HepG2 (cell line): ENCODE results near the gene DDX10. TPM values are rescaled to one million over a fixed set of nuclear protein-coding genes. Genes with fewer than 3 reads are reported as not detected.
A peak's percentile ranks its signal among the peaks of the same experiment; 100 is the strongest.

Experiments
- ATAC-seq: fragments of 200-7000 bp; cut with Tn5 transposase; 3 replicates; pipeline ENCODE4 v1.9.1; 2020; ENCODE audit warnings: mild to moderate bottlenecking, moderate library complexity
- BruUV-seq: library from RNA; stranded (reverse); fragments of 400-500 nt; replicated peaks from 2 replicates; lab custom pipeline; 2021; lab: Mats Ljungman, UMichigan
- CTCF ChIA-PET: fragments of 300-600 bp; formaldehyde crosslinking; extraction: SDS; loops from one replicate; lab custom pipeline; 2021; ENCODE audit warnings: low total read pairs, inconsistent platforms, low intra/inter-chr PET ratio; lab: Yijun Ruan, JAX
- POLR2A ChIA-PET: fragments of 350-600 bp; sonication (Branson Sonifier 250); formaldehyde crosslinking; loops from one replicate; lab custom pipeline; 2020; ENCODE audit warnings: antibody characterized with exemption, inconsistent platforms; lab: Yijun Ruan, JAX
- DNase-seq: peaks from one replicate; pipeline ENCODE4 v3.0.0-alpha.2; 2015; ENCODE audit warnings: low spot score
- FAIRE-seq: peaks from 3 replicates; lab custom pipeline; 2011; peaks lifted over from hg19 to GRCh38; lab: Jason Lieb, UNC
- H2AFZ ChIP-seq: one replicate; pipeline ENCODE4 v1.6.1; 2011; ENCODE audit warnings: low read length, inconsistent platforms
- H3K27ac ChIP-seq: fragments of 300-600 bp; 3 replicates; pipeline ENCODE4 v1.8.0; 2011; ENCODE audit warnings: mixed run types, mild to moderate bottlenecking, mixed read lengths, low read length, inconsistent platforms; ENCODE audit not compliant: insufficient read depth; ENCODE audit errors: extremely low read length
- H3K27me3 ChIP-seq, 2 experiments: fragments of 200-600 bp in 1 of 2; 2 replicates in 1 of 2; 3 replicates in 1 of 2; pipeline versions ENCODE4 v1.6.0 to v1.8.0; 2011; ENCODE audit warnings: low read length in 2 of 2, mild to moderate bottlenecking in 2 of 2, moderate library complexity in 2 of 2, inconsistent platforms in 1 of 2; ENCODE audit not compliant: insufficient read depth in 2 of 2, control insufficient read depth in 1 of 2
- H3K36me3 ChIP-seq, 2 experiments: fragments of 200-600 bp in 1 of 2; replicated peaks in 1 of 2; 2 replicates in 1 of 2; 3 replicates in 1 of 2; pipeline versions ENCODE4 v1.5.1 to v1.8.0; 2011; ENCODE audit warnings: low read length in 2 of 2, inconsistent platforms in 1 of 2; ENCODE audit not compliant: insufficient read depth in 2 of 2, control insufficient read depth in 1 of 2
- H3K4me1 ChIP-seq: 2 replicates; pipeline ENCODE4 v1.5.1; 2012; ENCODE audit warnings: low read length, inconsistent platforms; ENCODE audit not compliant: insufficient read depth
- H3K4me2 ChIP-seq: 2 replicates; pipeline ENCODE4 v1.6.0; 2011; ENCODE audit warnings: low read depth, low read length, inconsistent platforms
- H3K4me3 ChIP-seq, 3 experiments: fragments of 200-600 bp in 1 of 3; sonication (generic), shearing (Covaris generic) in 1 of 3; replicated peaks in 1 of 3; 2 replicates each; pipeline ENCODE4 v1.5.1; 2011 to 2016; ENCODE audit warnings: low read length in 3 of 3, inconsistent platforms in 2 of 3, low read depth in 2 of 3, mild to moderate bottlenecking in 2 of 3, control low read depth in 1 of 3, mixed read lengths in 1 of 3; ENCODE audit not compliant: insufficient read depth in 1 of 3
- H3K79me2 ChIP-seq: one replicate; pipeline ENCODE4 v1.6.1; 2011; ENCODE audit warnings: low read length, inconsistent platforms; ENCODE audit not compliant: insufficient read depth
- H3K9ac ChIP-seq: 2 replicates; pipeline ENCODE4 v1.6.0; 2011; ENCODE audit warnings: mild to moderate bottlenecking, low read depth, low read length, inconsistent platforms; ENCODE audit not compliant: insufficient read depth
- H3K9me3 ChIP-seq: 2 replicates; pipeline ENCODE4 v1.5.1; 2012; ENCODE audit warnings: mild to moderate bottlenecking, low read length
- H4K20me1 ChIP-seq: 2 replicates; pipeline ENCODE4 v1.6.0; 2011; ENCODE audit warnings: inconsistent platforms, mild to moderate bottlenecking, low read length, moderate library complexity; ENCODE audit not compliant: insufficient read depth
- ARNT ChIP-seq: fragments of 450-650 bp; IDR thresholded peaks from 2 replicates; pipeline ENCODE4 v1.6.1; 2017
- HOXA3 ChIP-seq: sonication (generic); formaldehyde crosslinking; IDR thresholded peaks from 2 replicates; pipeline ENCODE4 v1.5.0; 2020; ENCODE audit warnings: missing genetic modification reagents
- IRX3 ChIP-seq: sonication (generic); formaldehyde crosslinking; IDR thresholded peaks from 2 replicates; pipeline ENCODE4 v1.8.1; 2023; ENCODE audit warnings: mild to moderate bottlenecking, low read depth, missing genetic modification reagents, borderline replicate concordance
- KLF6 ChIP-seq: IDR thresholded peaks from 2 replicates; pipeline ENCODE4 v1.8.0; 2016; ENCODE audit warnings: missing biosample characterization, missing genetic modification reagents
- MED13 ChIP-seq: sonication (generic); formaldehyde crosslinking; IDR thresholded peaks from 2 replicates; pipeline ENCODE4 v1.5.0; 2020; ENCODE audit warnings: missing genetic modification reagents
- MIXL1 ChIP-seq: IDR thresholded peaks from 2 replicates; pipeline ENCODE4 v1.6.1; 2016
- NFRKB ChIP-seq: fragments of 450-650 bp; IDR thresholded peaks from 2 replicates; pipeline ENCODE4 v1.6.1; 2017
- PTBP1 ChIP-seq: fragments of 200-400 bp; formaldehyde crosslinking; IDR thresholded peaks from 2 replicates; pipeline ENCODE4 v1.6.1; 2018; ENCODE audit warnings: low read length, low read depth; ENCODE audit not compliant: poor library complexity, severe bottlenecking
- RARG ChIP-seq: sonication (generic); formaldehyde crosslinking; IDR thresholded peaks from 2 replicates; pipeline ENCODE4 v1.4.0; 2020; ENCODE audit warnings: low read depth, mild to moderate bottlenecking, missing genetic modification reagents
- SALL2 ChIP-seq: sonication (generic); formaldehyde crosslinking; IDR thresholded peaks from 2 replicates; pipeline ENCODE4 v1.8.1; 2023; ENCODE audit warnings: mild to moderate bottlenecking, missing genetic modification reagents, inconsistent platforms
- SMC3 ChIP-seq: IDR thresholded peaks from 2 replicates; pipeline ENCODE4 v1.6.1; 2011; ENCODE audit warnings: low read length, improper control_type of control experiment
- STAG1 ChIP-seq: sonication (generic); formaldehyde crosslinking; IDR thresholded peaks from 2 replicates; pipeline ENCODE4 v1.4.0; 2020; ENCODE audit warnings: missing genetic modification reagents
- ZFP36 ChIP-seq: fragments of 150-350 bp; IDR thresholded peaks from 2 replicates; pipeline ENCODE4 v1.6.1; 2018; ENCODE audit warnings: borderline replicate concordance, low read length, low read depth; ENCODE audit not compliant: partially characterized antibody
- ZNF251 ChIP-seq: sonication (generic); formaldehyde crosslinking; IDR thresholded peaks from 2 replicates; pipeline ENCODE4 v1.9.0; 2021; ENCODE audit warnings: mild to moderate bottlenecking, missing genetic modification reagents
- ZNF33B ChIP-seq: sonication (generic); formaldehyde crosslinking; IDR thresholded peaks from 2 replicates; pipeline ENCODE4 v1.5.1; 2020; ENCODE audit warnings: mild to moderate bottlenecking, missing genetic modification reagents
- ZNF558 ChIP-seq: sonication (generic); formaldehyde crosslinking; IDR thresholded peaks from 2 replicates; pipeline ENCODE4 v1.9.0; 2022; ENCODE audit warnings: mild to moderate bottlenecking, missing genetic modification reagents, borderline replicate concordance
- ZNF652 ChIP-seq: IDR thresholded peaks from 2 replicates; pipeline ENCODE4 v1.6.1; 2016; ENCODE audit warnings: low read depth, borderline replicate concordance
- WGBS: methylation state at CpG from one replicate; pipeline ENCODE4 v1.1.6; 2017; ENCODE audit warnings: low lambda C conversion rate; 5-methylcytosine and 5-hydroxymethylcytosine counted together
- in situ Hi-C: cut with HindIII; loops from 2 replicates; pipeline ENCODE4 v1.10.0; 2017; ENCODE audit warnings: low pct_unique_long_range_greater_than_20kb; ENCODE audit not compliant: extremely low pct_ligation_motif_present
- intact Hi-C: fragments of 100-400 bp; cut with micrococcal nuclease; formaldehyde crosslinking; loops from one replicate; pipeline ENCODE4 v1.10.0; 2022; ENCODE audit not compliant: unreplicated experiment
- polyA plus RNA-seq, 8 experiments: library from polyadenylated mRNA; depleted of rRNA in 3 of 8; stranded (reverse) in 7 of 8; unstranded in 1 of 8; fragments of >200 nt; fragmentation: Illumina TruSeq in 4 of 8; extraction: Trizol in 4 of 8; gene quantifications; 2 replicates each; pipeline versions ENCODE4 v1.2.1 to v1.2.3, GENCODE V29; 2011 to 2016; ENCODE audit warnings: low read depth in 4 of 8, missing spikeins in 1 of 8, mixed read lengths in 1 of 8; ENCODE audit not compliant: insufficient read depth in 1 of 8
- total RNA-seq, 5 experiments: library from RNA; depleted of rRNA; stranded (reverse); fragments of >200 nt; fragmentation: Illumina TruSeq; extraction: Trizol; gene quantifications; 2 replicates each; pipeline ENCODE4 v1.2.3, GENCODE V29; 2016; ENCODE audit warnings: low read depth in 1 of 5
- TF ChIP-seq, protein P1 (sequence below): sonication (generic); formaldehyde crosslinking; IDR thresholded peaks from 2 replicates; pipeline ENCODE4 v1.5.0; 2020; ENCODE audit warnings: mild to moderate bottlenecking, missing genetic modification reagents, moderate library complexity
- TF ChIP-seq, protein P2 (sequence below): IDR thresholded peaks from 2 replicates; pipeline ENCODE4 v1.6.1; 2016; ENCODE audit warnings: low read depth, borderline replicate concordance
- TF ChIP-seq, protein P3 (sequence below): fragments of 450-650 bp; IDR thresholded peaks from 2 replicates; pipeline ENCODE4 v1.6.1; 2017

Gene DDX10
- total and polyA plus RNA-seq, 2 of the 13 experiments (the other 11 are each of a cell fraction or from before 2014, with no cell fraction given): 17.0 to 32.0 TPM

DNA sequence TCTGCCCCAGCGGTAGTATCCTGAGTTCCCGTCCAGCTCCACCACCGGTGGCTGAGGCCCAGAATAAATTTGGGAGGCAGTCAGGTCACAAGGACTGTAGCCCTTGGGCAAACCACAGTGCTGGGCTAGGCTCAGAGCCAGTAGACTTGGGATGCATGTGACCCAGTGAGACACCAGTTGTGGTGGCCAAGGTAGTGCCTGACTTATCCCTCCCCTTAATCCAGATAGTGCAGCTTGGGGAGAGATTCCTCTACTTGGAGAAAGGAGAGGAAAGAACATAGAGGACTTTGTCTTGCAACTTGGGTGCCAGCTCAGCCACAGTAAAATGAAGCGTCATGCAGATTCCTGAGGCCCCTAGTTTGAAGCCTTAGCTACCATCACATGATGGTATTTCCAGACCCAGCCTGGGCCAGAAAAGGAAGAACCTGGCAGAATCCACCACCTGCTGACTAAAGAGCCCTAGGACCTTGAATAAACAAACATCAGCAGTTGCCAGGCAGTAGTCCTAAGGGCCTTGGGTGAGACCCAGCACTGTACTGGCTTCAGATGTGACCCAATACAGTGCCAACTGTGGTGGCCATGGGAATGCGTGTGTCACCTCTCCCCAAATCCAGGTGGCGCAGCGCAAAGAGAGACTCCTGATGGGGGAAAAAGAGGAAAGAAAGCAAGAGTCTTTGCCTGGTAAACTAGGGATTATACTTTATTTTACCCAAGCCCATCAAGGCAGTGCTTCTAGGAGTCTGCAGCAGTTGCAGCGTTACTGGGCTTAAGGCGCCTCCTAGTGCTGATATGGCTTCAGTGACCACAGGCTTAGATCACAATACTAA lies 17.0 kb upstream of the DDX10 start (continued):
- TF ChIP-seq NFRKB: no peak
- peak; percentile 87 for TF ChIP-seq SMC3
- TF ChIP-seq, protein P1, sequence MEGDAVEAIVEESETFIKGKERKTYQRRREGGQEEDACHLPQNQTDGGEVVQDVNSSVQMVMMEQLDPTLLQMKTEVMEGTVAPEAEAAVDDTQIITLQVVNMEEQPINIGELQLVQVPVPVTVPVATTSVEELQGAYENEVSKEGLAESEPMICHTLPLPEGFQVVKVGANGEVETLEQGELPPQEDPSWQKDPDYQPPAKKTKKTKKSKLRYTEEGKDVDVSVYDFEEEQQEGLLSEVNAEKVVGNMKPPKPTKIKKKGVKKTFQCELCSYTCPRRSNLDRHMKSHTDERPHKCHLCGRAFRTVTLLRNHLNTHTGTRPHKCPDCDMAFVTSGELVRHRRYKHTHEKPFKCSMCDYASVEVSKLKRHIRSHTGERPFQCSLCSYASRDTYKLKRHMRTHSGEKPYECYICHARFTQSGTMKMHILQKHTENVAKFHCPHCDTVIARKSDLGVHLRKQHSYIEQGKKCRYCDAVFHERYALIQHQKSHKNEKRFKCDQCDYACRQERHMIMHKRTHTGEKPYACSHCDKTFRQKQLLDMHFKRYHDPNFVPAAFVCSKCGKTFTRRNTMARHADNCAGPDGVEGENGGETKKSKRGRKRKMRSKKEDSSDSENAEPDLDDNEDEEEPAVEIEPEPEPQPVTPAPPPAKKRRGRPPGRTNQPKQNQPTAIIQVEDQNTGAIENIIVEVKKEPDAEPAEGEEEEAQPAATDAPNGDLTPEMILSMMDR (CRISPR knock-in tag): peak; percentile 92
- peak; percentile 96 for TF ChIP-seq STAG1

DNA sequence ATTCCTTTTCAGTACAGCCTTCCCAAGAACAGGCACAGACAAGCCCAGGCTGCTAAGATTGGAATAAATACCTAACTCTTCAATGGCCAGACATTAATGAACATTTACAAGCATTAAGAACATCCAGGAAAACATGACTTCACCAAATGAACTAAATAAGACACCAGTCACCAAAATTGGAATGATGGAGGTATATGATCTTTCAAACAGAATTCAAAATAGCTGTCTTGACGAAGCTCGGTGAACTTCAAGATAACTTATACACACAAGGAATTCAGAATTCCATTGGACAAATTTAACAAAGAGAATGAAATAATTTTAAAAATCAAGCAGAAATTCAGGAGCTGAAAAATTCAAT lies 16.4 kb upstream of the DDX10 start:
- POLR2A ChIA-PET: no interaction called here
- no peak for TF ChIP-seq IRX3 (CRISPR knock-in tag)
- no peak for TF ChIP-seq ZNF33B (CRISPR knock-in tag)
- TF ChIP-seq ZNF251 (CRISPR knock-in tag): no peak
- no peak for TF ChIP-seq ZNF558 (CRISPR knock-in tag)
- no peak for TF ChIP-seq KLF6 (CRISPR knock-in tag)
- TF ChIP-seq, protein P2, sequence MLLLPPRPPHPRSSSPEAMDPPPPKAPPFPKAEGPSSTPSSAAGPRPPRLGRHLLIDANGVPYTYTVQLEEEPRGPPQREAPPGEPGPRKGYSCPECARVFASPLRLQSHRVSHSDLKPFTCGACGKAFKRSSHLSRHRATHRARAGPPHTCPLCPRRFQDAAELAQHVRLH: no peak
- TF ChIP-seq RARG (CRISPR knock-in tag): no peak
- no peak for TF ChIP-seq ZFP36
- TF ChIP-seq SALL2 (CRISPR knock-in tag): no peak
- no peak for TF ChIP-seq ARNT
- no peak for TF ChIP-seq ZNF652 (CRISPR knock-in tag)
- TF ChIP-seq MIXL1 (CRISPR knock-in tag): no peak
- TF ChIP-seq MED13 (CRISPR knock-in tag): no peak
- TF ChIP-seq HOXA3: no peak
- TF ChIP-seq, protein P3, sequence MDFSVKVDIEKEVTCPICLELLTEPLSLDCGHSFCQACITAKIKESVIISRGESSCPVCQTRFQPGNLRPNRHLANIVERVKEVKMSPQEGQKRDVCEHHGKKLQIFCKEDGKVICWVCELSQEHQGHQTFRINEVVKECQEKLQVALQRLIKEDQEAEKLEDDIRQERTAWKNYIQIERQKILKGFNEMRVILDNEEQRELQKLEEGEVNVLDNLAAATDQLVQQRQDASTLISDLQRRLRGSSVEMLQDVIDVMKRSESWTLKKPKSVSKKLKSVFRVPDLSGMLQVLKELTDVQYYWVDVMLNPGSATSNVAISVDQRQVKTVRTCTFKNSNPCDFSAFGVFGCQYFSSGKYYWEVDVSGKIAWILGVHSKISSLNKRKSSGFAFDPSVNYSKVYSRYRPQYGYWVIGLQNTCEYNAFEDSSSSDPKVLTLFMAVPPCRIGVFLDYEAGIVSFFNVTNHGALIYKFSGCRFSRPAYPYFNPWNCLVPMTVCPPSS: no peak
- no peak for TF ChIP-seq PTBP1
- BruUV-seq: no TSS peak
- in situ Hi-C loops (loop anchor here (5.0 kb wide), 1 partner anchor 231 kb away; no protein-coding TSS in a partner anchor), intact Hi-C loops (loop anchor here (1.0 to 5.0 kb wide), 3 partner anchors 231 to 532 kb away; partner anchors contain the start of genes ATM and NPAT)
- H3K4me2 ChIP-seq: no peak overlapping the region
- H3K27me3 ChIP-seq: no peaks in the 10 kb centered on the region
- no peaks in the 10 kb centered on the region for H3K9me3 ChIP-seq
- FAIRE-seq (no peak), DNase-seq (no peak), ATAC-seq (no peak)
- CTCF ChIA-PET: interaction anchor here (1.7 kb wide), 1 partner anchor 231 kb away, joined by 42 read pairs; no protein-coding TSS in a partner anchor
- no peak overlapping the region for H3K9ac ChIP-seq
- no peak overlapping the region for H3K4me3 ChIP-seq
- H3K79me2 ChIP-seq: no peaks in the 10 kb centered on the region
- H3K4me1 ChIP-seq: no peaks in the 10 kb centered on the region
- WGBS: 73% methylated on average over 2 of the region's 2 CpGs
- H3K27ac ChIP-seq: no peak overlapping the region
- no peaks in the 10 kb centered on the region for H4K20me1 ChIP-seq
- H2AFZ ChIP-seq: no peak overlapping the region
- no peaks in the 10 kb centered on the region for H3K36me3 ChIP-seq
